22Rv1 (cell line): ENCODE measurements around the gene HTR2C.
"Not testable (repeated sequence)": the region's sequence is repeated elsewhere in the genome, so short reads cannot be mapped to it uniquely, and the experiment has no call there.

Experiments used
- ZFX ChIP-seq: fragments of 450-650 bp; IDR thresholded peaks from 2 replicates; pipeline ENCODE4 v1.6.1; 2017; ENCODE audit warnings: antibody characterized with exemption, borderline replicate concordance
- TF ChIP-seq, protein P1 (sequence below): fragments of 450-650 bp; IDR thresholded peaks from 2 replicates; pipeline ENCODE4 v1.5.1; 2017; ENCODE audit warnings: mild to moderate bottlenecking

DNA sequence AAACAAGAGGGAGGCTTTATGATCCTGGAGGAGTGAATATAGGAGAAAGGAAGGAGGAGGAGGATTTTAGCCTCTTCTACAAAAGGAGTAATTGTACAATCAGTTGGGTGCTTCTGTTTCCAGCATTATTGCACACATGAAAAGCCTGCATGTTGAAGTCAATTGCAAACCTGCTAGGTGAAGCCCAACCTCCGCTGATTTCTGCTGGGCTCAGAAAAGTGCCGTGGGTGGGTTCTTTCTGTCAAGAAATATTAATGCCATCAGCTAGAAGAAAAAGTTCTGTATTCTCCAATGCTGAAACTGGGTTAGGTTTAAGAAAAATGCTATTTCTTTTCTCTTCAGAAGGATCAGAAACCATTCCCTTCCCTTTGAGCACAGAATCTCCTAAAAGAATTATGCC is 349.4 kb downstream of the HTR2C start:
- TF ChIP-seq, protein P1, sequence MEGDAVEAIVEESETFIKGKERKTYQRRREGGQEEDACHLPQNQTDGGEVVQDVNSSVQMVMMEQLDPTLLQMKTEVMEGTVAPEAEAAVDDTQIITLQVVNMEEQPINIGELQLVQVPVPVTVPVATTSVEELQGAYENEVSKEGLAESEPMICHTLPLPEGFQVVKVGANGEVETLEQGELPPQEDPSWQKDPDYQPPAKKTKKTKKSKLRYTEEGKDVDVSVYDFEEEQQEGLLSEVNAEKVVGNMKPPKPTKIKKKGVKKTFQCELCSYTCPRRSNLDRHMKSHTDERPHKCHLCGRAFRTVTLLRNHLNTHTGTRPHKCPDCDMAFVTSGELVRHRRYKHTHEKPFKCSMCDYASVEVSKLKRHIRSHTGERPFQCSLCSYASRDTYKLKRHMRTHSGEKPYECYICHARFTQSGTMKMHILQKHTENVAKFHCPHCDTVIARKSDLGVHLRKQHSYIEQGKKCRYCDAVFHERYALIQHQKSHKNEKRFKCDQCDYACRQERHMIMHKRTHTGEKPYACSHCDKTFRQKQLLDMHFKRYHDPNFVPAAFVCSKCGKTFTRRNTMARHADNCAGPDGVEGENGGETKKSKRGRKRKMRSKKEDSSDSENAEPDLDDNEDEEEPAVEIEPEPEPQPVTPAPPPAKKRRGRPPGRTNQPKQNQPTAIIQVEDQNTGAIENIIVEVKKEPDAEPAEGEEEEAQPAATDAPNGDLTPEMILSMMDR = not testable (repeated sequence)
- not testable (repeated sequence) for TF ChIP-seq ZFX
